Measurements from ENCODE around the gene SMS.

The SMS gene

DNA sequence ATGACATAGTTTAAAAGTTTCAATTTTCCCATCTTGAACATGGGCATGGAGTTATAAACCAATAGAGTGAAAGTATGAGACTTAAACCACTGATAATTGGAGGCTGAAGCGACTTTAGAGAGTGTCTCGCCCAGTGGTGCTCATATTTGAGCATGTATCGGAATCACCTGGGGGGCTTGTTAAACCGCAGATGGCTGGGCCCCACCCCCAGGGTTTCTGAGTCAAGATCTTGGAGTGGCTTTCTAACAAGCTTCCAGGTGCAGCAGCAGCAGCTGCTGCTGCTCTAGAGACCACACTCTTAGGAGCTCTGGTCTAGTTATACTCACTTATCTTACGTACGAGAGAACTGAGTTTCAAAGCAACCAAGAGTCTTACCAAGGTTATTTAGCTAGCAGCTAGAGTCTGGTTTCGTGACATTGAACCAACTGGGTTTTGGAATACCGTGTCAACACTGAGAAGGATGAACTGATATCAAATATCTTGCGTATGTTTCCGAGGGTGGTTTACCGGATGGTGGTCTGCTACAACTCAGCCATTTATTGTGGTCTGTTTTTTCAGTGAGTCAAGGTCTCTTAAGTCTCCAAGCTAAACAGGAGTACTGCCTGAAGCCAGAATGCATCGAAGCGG is 97.5 kb downstream of the SMS start:
- DNase-seq (ENCODE audit: low spot score): no peak

GRCh38 chrX:22039541-22039940 is 99.0 kb downstream of the SMS start:
- no peak for DNase-seq (ENCODE audit: low spot score)

DNA sequence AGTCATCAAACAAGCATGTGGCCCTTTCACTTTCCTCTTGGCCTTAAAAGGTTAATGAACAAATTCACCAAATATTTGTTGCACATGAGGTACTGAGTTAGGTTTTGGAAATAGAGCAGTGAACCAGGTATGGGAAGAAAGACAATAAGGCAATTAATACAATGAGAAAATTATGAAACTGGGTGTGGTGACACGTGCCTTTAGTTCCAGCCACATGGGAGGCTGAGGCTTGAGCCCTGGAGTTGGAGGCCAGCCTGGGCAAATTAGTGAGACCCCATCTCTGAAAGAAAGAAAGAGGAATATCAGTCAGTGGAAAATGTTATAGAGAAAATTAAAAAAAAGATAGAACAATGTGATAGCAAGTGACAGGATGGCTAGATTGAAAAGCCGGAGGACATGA is 99.7 kb downstream of the SMS start:
- DNase-seq (ENCODE audit: low spot score): no peak

- no peak for DNase-seq (ENCODE audit: low spot score)
Measured at GRCh38 chrX:22041907-22042530, 101.5 kb downstream of the SMS start.

GRCh38 chrX:22043872-22044271 is 103.4 kb downstream of the SMS start:
- DNase-seq (ENCODE audit: low spot score): no peak

Data from GM03348 (cell line).